ENCODE data around the gene IRAK4.

IRAK4 gene

DNA sequence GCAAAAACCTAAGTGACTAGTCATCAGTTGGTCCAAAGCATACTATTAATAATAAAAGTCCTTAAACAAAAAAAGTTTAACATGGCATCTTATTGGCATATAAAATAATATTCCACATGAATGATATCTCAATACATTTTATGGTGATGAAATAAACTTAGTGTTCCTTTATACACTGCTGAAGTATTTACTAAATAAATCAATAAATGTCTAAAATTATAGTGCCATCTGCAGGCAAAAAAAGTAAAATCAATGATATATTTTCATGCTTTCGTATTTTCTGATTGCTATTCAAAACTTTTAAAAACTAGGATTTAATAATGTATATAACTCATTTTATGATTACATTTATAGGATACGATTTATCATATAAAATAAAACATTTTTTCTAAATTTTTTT, 30.6 kb upstream of the IRAK4 start:
- H3K27ac ChIP-seq (replicated peaks; ENCODE audit: low read length): no peak overlapping the region
- no CpG with 5 or more reads among the region's 2 CpGs for WGBS, 2 donors (ENCODE audit: extremely low coverage in 2 of 2, insufficient read length in 2 of 2, insufficient replicate concordance in 1 of 2)
- no peak for DNase-seq (ENCODE audit: low spot score)

DNA sequence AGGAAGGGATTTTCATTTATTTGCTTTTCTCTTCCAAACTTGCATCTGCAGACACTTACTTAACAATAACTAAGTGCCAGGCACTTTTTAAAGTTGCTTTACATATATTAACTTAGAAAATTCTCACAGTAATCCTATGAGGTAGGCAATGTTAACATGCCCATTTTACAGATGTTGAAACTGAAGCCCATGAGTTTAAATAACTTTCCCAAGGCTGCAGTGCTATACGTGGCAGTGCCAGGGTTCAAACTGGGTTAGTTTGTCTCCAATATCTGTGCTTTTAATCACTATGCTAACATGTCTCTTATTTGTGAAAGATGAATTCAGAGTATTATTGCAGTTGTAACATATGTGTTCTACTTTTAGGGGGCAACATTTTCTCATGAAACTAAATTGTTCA, 30.1 kb upstream of the IRAK4 start:
- no peak overlapping the region for H3K14ac ChIP-seq (ENCODE audit: low read length)
- H2AFZ ChIP-seq (ENCODE audit: low read length): no peak overlapping the region
- no peak overlapping the region for H2BK15ac ChIP-seq (ENCODE audit: low read length)
- H2BK12ac ChIP-seq (ENCODE audit: low read length): no peak overlapping the region
- DNase-seq (ENCODE audit: low spot score): no peak
- no peak overlapping the region for H3K4me2 ChIP-seq (ENCODE audit: insufficient read depth, low read length, poor library complexity, severe bottlenecking)
- H2AK5ac ChIP-seq (ENCODE audit: low read depth, low read length): no peak overlapping the region
- no peak overlapping the region for H2BK120ac ChIP-seq (ENCODE audit: low read depth, low read length)
- no peak overlapping the region for H2BK5ac ChIP-seq (ENCODE audit: low read length)
- no peaks in the 10 kb centered on the region for H3K4me1 ChIP-seq (ENCODE audit: control insufficient read depth in 2 of 2, insufficient read depth in 1 of 2, low read depth in 1 of 2, low read length in 2 of 2)
- no peaks in the 10 kb centered on the region for H3K27me3 ChIP-seq (ENCODE audit: control insufficient read depth in 3 of 3, insufficient read depth in 3 of 3, low read depth in 1 of 3, low read length in 3 of 3)
- H4K91ac ChIP-seq (ENCODE audit: low read depth, low read length, poor library complexity): no peak overlapping the region
- no CpG with 5 or more reads among the region's 1 CpG for WGBS, 2 donors (ENCODE audit: extremely low coverage in 2 of 2, insufficient read length in 2 of 2, insufficient replicate concordance in 1 of 2)
- H3K4me3 ChIP-seq (ENCODE audit: low read length in 2 of 2): no peak overlapping the region
- H3K36me3 ChIP-seq (replicated peaks in 1 of 2; ENCODE audit: control insufficient read depth in 2 of 2, insufficient read depth in 2 of 2, low read length in 2 of 2): no peaks in the 10 kb centered on the region
- H3K23ac ChIP-seq (ENCODE audit: low read depth, low read length, poor library complexity): no peak overlapping the region
- no peaks in the 10 kb centered on the region for H3K79me1 ChIP-seq (ENCODE audit: low read depth, low read length)
- no peak overlapping the region for H3K4ac ChIP-seq (ENCODE audit: low read length)
- H3K18ac ChIP-seq (ENCODE audit: low read length): no peak overlapping the region
- H3K9me3 ChIP-seq (replicated peaks in 1 of 2; ENCODE audit: control insufficient read depth in 2 of 2, insufficient read depth in 1 of 2, low read depth in 1 of 2, low read length in 2 of 2): no peaks in the 10 kb centered on the region
- H3K9ac ChIP-seq (ENCODE audit: low read depth, low read length, poor library complexity): no peak overlapping the region
- H3K27ac ChIP-seq (replicated peaks; ENCODE audit: low read length): no peak overlapping the region
- H4K8ac ChIP-seq (ENCODE audit: low read depth, low read length): no peak overlapping the region

More for the DNA sequence above, 30.6 kb upstream of the IRAK4 start:
- no peaks in the 10 kb centered on the region for H3K4me1 ChIP-seq (ENCODE audit: control insufficient read depth in 2 of 2, insufficient read depth in 1 of 2, low read depth in 1 of 2, low read length in 2 of 2)
- no peak overlapping the region for H3K9ac ChIP-seq (ENCODE audit: low read depth, low read length, poor library complexity)
- no peak overlapping the region for H3K4me2 ChIP-seq (ENCODE audit: insufficient read depth, low read length, poor library complexity, severe bottlenecking)
- no peaks in the 10 kb centered on the region for H3K27me3 ChIP-seq (ENCODE audit: control insufficient read depth in 3 of 3, insufficient read depth in 3 of 3, low read depth in 1 of 3, low read length in 3 of 3)
- H2AK5ac ChIP-seq (ENCODE audit: low read depth, low read length): no peak overlapping the region
- no peak overlapping the region for H2BK12ac ChIP-seq (ENCODE audit: low read length)
- no peak overlapping the region for H2BK120ac ChIP-seq (ENCODE audit: low read depth, low read length)
- H2BK15ac ChIP-seq (ENCODE audit: low read length): no peak overlapping the region
- H4K91ac ChIP-seq (ENCODE audit: low read depth, low read length, poor library complexity): no peak overlapping the region
- H3K36me3 ChIP-seq (replicated peaks in 1 of 2; ENCODE audit: control insufficient read depth in 2 of 2, insufficient read depth in 2 of 2, low read length in 2 of 2): no peaks in the 10 kb centered on the region
- no peak overlapping the region for H4K8ac ChIP-seq (ENCODE audit: low read depth, low read length)
- no peaks in the 10 kb centered on the region for H3K9me3 ChIP-seq (replicated peaks in 1 of 2; ENCODE audit: control insufficient read depth in 2 of 2, insufficient read depth in 1 of 2, low read depth in 1 of 2, low read length in 2 of 2)
- H3K4ac ChIP-seq (ENCODE audit: low read length): no peak overlapping the region
- H3K4me3 ChIP-seq (ENCODE audit: low read length in 2 of 2): no peak overlapping the region
- H3K14ac ChIP-seq (ENCODE audit: low read length): no peak overlapping the region
- no peak overlapping the region for H3K18ac ChIP-seq (ENCODE audit: low read length)
- H2BK5ac ChIP-seq (ENCODE audit: low read length): no peak overlapping the region
- no peaks in the 10 kb centered on the region for H3K79me1 ChIP-seq (ENCODE audit: low read depth, low read length)
- no peak overlapping the region for H3K23ac ChIP-seq (ENCODE audit: low read depth, low read length, poor library complexity)
- no peak overlapping the region for H2AFZ ChIP-seq (ENCODE audit: low read length)

DNA sequence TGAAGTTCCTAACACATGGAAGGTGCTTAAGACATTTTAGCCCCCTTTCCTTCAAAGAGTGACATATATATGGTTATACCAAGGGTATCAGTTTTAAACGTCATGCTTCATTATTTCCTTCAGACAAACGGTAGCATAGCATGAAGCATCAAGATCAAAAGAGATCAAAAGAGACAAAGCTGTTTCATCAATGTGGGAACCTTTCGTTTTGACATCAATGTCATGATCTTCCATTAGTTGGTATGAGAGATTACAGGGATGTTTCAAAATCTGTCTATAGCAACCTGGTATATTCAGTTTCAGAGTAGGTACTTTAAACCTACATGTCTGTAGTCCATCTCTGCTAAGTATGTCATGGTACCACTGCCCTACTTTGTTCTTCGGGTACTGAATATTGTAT, 28.5 kb upstream of the IRAK4 start:
- WGBS, 2 donors (ENCODE audit: extremely low coverage in 2 of 2, insufficient read length in 2 of 2, insufficient replicate concordance in 1 of 2): no CpG with 5 or more reads among the region's 4 CpGs
- H3K14ac ChIP-seq (ENCODE audit: low read length): no peak overlapping the region

DNA sequence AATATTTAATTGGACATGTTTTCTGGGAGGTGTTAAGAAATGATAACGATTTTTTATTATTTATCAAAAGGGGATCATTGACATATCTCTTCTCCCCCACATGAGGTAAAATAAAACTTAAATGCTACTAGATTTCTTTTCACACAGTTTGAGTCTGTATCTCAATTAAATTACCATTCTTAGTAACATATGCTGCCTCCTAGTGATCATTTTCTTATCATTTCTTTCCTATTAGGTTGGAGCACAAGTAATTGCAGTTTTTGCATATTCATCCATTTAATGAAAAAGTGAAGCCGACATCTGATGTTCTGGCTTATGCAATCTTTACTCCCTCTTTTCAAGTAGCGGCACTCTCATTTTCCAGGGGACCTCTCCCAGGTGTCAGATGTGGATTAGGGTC, 25.1 kb upstream of the IRAK4 start:
- no peak overlapping the region for H3K4me2 ChIP-seq (ENCODE audit: insufficient read depth, low read length, poor library complexity, severe bottlenecking)
- H2AFZ ChIP-seq (ENCODE audit: low read length): no peak overlapping the region

More for the DNA sequence above, 28.5 kb upstream of the IRAK4 start:
- Histone ChIP-seq H3K27ac (replicated peaks; ENCODE audit: low read length) (no peak overlapping the region), H4K91ac (ENCODE audit: low read depth, low read length, poor library complexity) (no peak overlapping the region), H3K4me1 (ENCODE audit: control insufficient read depth in 2 of 2, insufficient read depth in 1 of 2, low read depth in 1 of 2, low read length in 2 of 2) (no peaks in the 10 kb centered on the region), H3K79me1 (ENCODE audit: low read depth, low read length) (no peaks in the 10 kb centered on the region), H3K4ac (ENCODE audit: low read length) (no peak overlapping the region), H2AK5ac (ENCODE audit: low read depth, low read length) (no peak overlapping the region), H2AFZ (ENCODE audit: low read length) (no peak overlapping the region), H3K23ac (ENCODE audit: low read depth, low read length, poor library complexity) (no peak overlapping the region), H2BK5ac (ENCODE audit: low read length) (no peak overlapping the region), H3K18ac (ENCODE audit: low read length) (no peak overlapping the region), H2BK120ac (ENCODE audit: low read depth, low read length) (no peak overlapping the region), H3K36me3 (replicated peaks in 1 of 2; ENCODE audit: control insufficient read depth in 2 of 2, insufficient read depth in 2 of 2, low read length in 2 of 2) (no peaks in the 10 kb centered on the region), H3K9ac (ENCODE audit: low read depth, low read length, poor library complexity) (no peak overlapping the region), H3K27me3 (ENCODE audit: control insufficient read depth in 3 of 3, insufficient read depth in 3 of 3, low read depth in 1 of 3, low read length in 3 of 3) (no peaks in the 10 kb centered on the region), H2BK15ac (ENCODE audit: low read length) (no peak overlapping the region), H3K9me3 (replicated peaks in 1 of 2; ENCODE audit: control insufficient read depth in 2 of 2, insufficient read depth in 1 of 2, low read depth in 1 of 2, low read length in 2 of 2) (no peaks in the 10 kb centered on the region), H4K8ac (ENCODE audit: low read depth, low read length) (no peak overlapping the region), H3K4me3 (ENCODE audit: low read length in 2 of 2) (no peak overlapping the region), H3K4me2 (ENCODE audit: insufficient read depth, low read length, poor library complexity, severe bottlenecking) (no peak overlapping the region), H2BK12ac (ENCODE audit: low read length) (no peak overlapping the region)
- DNase-seq (ENCODE audit: low spot score): no peak

More for the DNA sequence above, 25.1 kb upstream of the IRAK4 start:
- no peak overlapping the region for H3K4ac ChIP-seq (ENCODE audit: low read length)
- H3K4me1 ChIP-seq (ENCODE audit: control insufficient read depth in 2 of 2, insufficient read depth in 1 of 2, low read depth in 1 of 2, low read length in 2 of 2): no peaks in the 10 kb centered on the region
- no peaks in the 10 kb centered on the region for H3K79me1 ChIP-seq (ENCODE audit: low read depth, low read length)
- H2AK5ac ChIP-seq (ENCODE audit: low read depth, low read length): no peak overlapping the region
- H2BK15ac ChIP-seq (ENCODE audit: low read length): no peak overlapping the region
- H3K9me3 ChIP-seq (replicated peaks in 1 of 2; ENCODE audit: control insufficient read depth in 2 of 2, insufficient read depth in 1 of 2, low read depth in 1 of 2, low read length in 2 of 2): no peaks in the 10 kb centered on the region
- H2BK120ac ChIP-seq (ENCODE audit: low read depth, low read length): no peak overlapping the region
- no peak overlapping the region for H3K14ac ChIP-seq (ENCODE audit: low read length)
- H3K36me3 ChIP-seq (replicated peaks in 1 of 2; ENCODE audit: control insufficient read depth in 2 of 2, insufficient read depth in 2 of 2, low read length in 2 of 2): no peaks in the 10 kb centered on the region
- no peak overlapping the region for H3K23ac ChIP-seq (ENCODE audit: low read depth, low read length, poor library complexity)
- H3K4me3 ChIP-seq (ENCODE audit: low read length in 2 of 2): no peak overlapping the region
- no peak overlapping the region for H3K18ac ChIP-seq (ENCODE audit: low read length)
- no CpG with 5 or more reads among the region's 3 CpGs for WGBS, 2 donors (ENCODE audit: extremely low coverage in 2 of 2, insufficient read length in 2 of 2, insufficient replicate concordance in 1 of 2)
- no peak overlapping the region for H3K27ac ChIP-seq (replicated peaks; ENCODE audit: low read length)
- H4K91ac ChIP-seq (ENCODE audit: low read depth, low read length, poor library complexity): no peak overlapping the region
- H3K27me3 ChIP-seq (ENCODE audit: control insufficient read depth in 3 of 3, insufficient read depth in 3 of 3, low read depth in 1 of 3, low read length in 3 of 3): no peaks in the 10 kb centered on the region
- DNase-seq (ENCODE audit: low spot score): no peak
- H4K8ac ChIP-seq (ENCODE audit: low read depth, low read length): no peak overlapping the region
- H2BK5ac ChIP-seq (ENCODE audit: low read length): no peak overlapping the region
- no peak overlapping the region for H2BK12ac ChIP-seq (ENCODE audit: low read length)
- no peak overlapping the region for H3K9ac ChIP-seq (ENCODE audit: low read depth, low read length, poor library complexity)
